NCI-H1694 treated with DMSO at 0.1 percent for 48 hours (cell line): Measurements from ENCODE around the gene NTF3.

Source experiments
- DNase-seq: peaks from one replicate; lab custom pipeline; 2025; lab: John Stamatoyannopoulos, UW

Gene NTF3

GRCh38 chr12:5432011-5432400, at the start of gene NTF3:
Gene NTF3, plus strand, starts transcription at chr12:5432108. Its CDS starts 217 bp downstream, at chr12:5432325.
- DNase-seq: peak; percentile 31

- DNase-seq: no peak
These were observed 47.9 kb upstream of the NTF3 start for GRCh38 chr12:5384015-5384414.

- no peak for DNase-seq
These were observed 43.0 kb upstream of the NTF3 start for GRCh38 chr12:5388581-5389535.

- no peak for DNase-seq
These were observed 41.6 kb upstream of the NTF3 start for GRCh38 chr12:5390174-5390799.

- DNase-seq: no peak
These were observed 40.3 kb upstream of the NTF3 start for GRCh38 chr12:5391653-5392052.

- no peak for DNase-seq
These were observed 38.9 kb upstream of the NTF3 start for GRCh38 chr12:5392961-5393360.

GRCh38 chr12:5395443-5396271, 36.3 kb upstream of the NTF3 start:
- no peak for DNase-seq

GRCh38 chr12:5396541-5396940, 35.4 kb upstream of the NTF3 start:
- no peak for DNase-seq

- DNase-seq: no peak
These were observed 32.6 kb upstream of the NTF3 start for GRCh38 chr12:5399266-5399665.

- DNase-seq: no peak
These were observed 29.6 kb upstream of the NTF3 start for GRCh38 chr12:5402009-5402935.

- no peak for DNase-seq
These were observed 28.5 kb upstream of the NTF3 start for GRCh38 chr12:5403411-5403810.

GRCh38 chr12:5407034-5407856, 24.7 kb upstream of the NTF3 start:
- DNase-seq: no peak

GRCh38 chr12:5409619-5410018, 22.3 kb upstream of the NTF3 start:
- no peak for DNase-seq

- no peak for DNase-seq
These were observed 15.3 kb upstream of the NTF3 start for GRCh38 chr12:5416571-5416970.

- DNase-seq: no peak
These were observed 14.4 kb upstream of the NTF3 start for GRCh38 chr12:5417500-5417899.

- DNase-seq: peak; percentile 67
These were observed 3.3 kb upstream of the NTF3 start for GRCh38 chr12:5428332-5429221.

- DNase-seq: no peak
These were observed 2.0 kb upstream of the NTF3 start for GRCh38 chr12:5429741-5430557.
